Neural progenitor cell (in vitro differentiated cells): ENCODE results near the gene UNC13D. TPM values are rescaled to one million over a fixed set of nuclear protein-coding genes. Genes with fewer than 3 reads are reported as not detected.
A peak's percentile ranks its signal among the peaks of the same experiment; 100 is the strongest.

Experiments
- DNase-seq: peaks from one replicate; pipeline ENCODE4 v3.0.0-alpha.2; 2016; ENCODE audit warnings: low spot score
- H2AFZ ChIP-seq: fragments of 200-600 bp; sonication (generic); replicated peaks from 2 replicates; pipeline ENCODE4 v1.6.1; 2016; ENCODE audit warnings: antibody characterized with exemption
- H3F3A ChIP-seq: fragments of 200-600 bp; sonication (generic); 2 replicates; pipeline ENCODE4 v1.6.1; 2016; ENCODE audit warnings: antibody characterized with exemption, low read depth
- H3K27ac ChIP-seq: fragments of 200-600 bp; sonication (generic); 2 replicates; pipeline ENCODE4 v1.5.1; 2016; ENCODE audit warnings: mild to moderate bottlenecking
- H3K27me3 ChIP-seq: fragments of 200-600 bp; sonication (generic); 2 replicates; pipeline ENCODE4 v1.6.1; 2016; ENCODE audit warnings: mild to moderate bottlenecking, moderate library complexity
- H3K36me3 ChIP-seq: fragments of 200-600 bp; sonication (generic); 2 replicates; pipeline ENCODE4 v1.5.1; 2016
- H3K4me1 ChIP-seq: fragments of 200-600 bp; sonication (generic); 2 replicates; pipeline ENCODE4 v1.6.1; 2016; ENCODE audit warnings: mixed run types
- H3K4me2 ChIP-seq: fragments of 200-600 bp; sonication (generic); 2 replicates; pipeline ENCODE4 v1.6.1; 2016
- H3K4me3 ChIP-seq: fragments of 200-600 bp; sonication (generic); 2 replicates; pipeline ENCODE4 v1.5.1; 2016
- H3K79me2 ChIP-seq: fragments of 200-600 bp; sonication (generic); 2 replicates; pipeline ENCODE4 v1.6.1; 2016; ENCODE audit warnings: low read depth
- H3K9ac ChIP-seq: fragments of 200-600 bp; sonication (generic); 2 replicates; pipeline ENCODE4 v1.6.1; 2016
- H3K9me3 ChIP-seq: fragments of 200-600 bp; sonication (generic); 2 replicates; pipeline ENCODE4 v1.5.1; 2016; ENCODE audit warnings: low read depth
- H4K20me1 ChIP-seq: fragments of 200-600 bp; sonication (generic); 2 replicates; pipeline ENCODE4 v1.6.1; 2016; ENCODE audit warnings: low read depth
- H3K27ac Mint-ChIP-seq: 3 replicates; pipeline ENCODE4 v1.8.0; 2021; ENCODE audit warnings: mixed read lengths
- H3K27me3 Mint-ChIP-seq: 2 replicates; pipeline ENCODE4 v1.8.0; 2022; ENCODE audit warnings: low read depth, mild to moderate bottlenecking, inconsistent platforms, moderate library complexity, mixed read lengths; ENCODE audit not compliant: insufficient read depth
- H3K36me3 Mint-ChIP-seq: 3 replicates; pipeline ENCODE4 v1.8.0; 2021; ENCODE audit warnings: mixed read lengths
- H3K4me1 Mint-ChIP-seq: 3 replicates; pipeline ENCODE4 v1.8.0; 2021; ENCODE audit warnings: mixed read lengths
- H3K4me3 Mint-ChIP-seq: 3 replicates; pipeline ENCODE4 v1.8.0; 2021; ENCODE audit warnings: mild to moderate bottlenecking, moderate library complexity, mixed read lengths
- H3K9me3 Mint-ChIP-seq: 3 replicates; pipeline ENCODE4 v1.8.0; 2020; ENCODE audit warnings: mixed read lengths
- EZH2 ChIP-seq: fragments of 200-600 bp; sonication (generic); IDR thresholded peaks from 2 replicates; pipeline ENCODE4 v1.6.1; 2017; ENCODE audit warnings: antibody characterized with exemption, mild to moderate bottlenecking, moderate library complexity
- EZH2phosphoT487 ChIP-seq: fragments of 200-600 bp; sonication (generic); IDR thresholded peaks from 2 replicates; pipeline ENCODE4 v1.6.1; 2017; ENCODE audit warnings: antibody characterized with exemption
- total RNA-seq: library from RNA; depleted of rRNA; stranded (reverse); fragments of >200 nt; gene quantifications from 2 replicates; pipeline ENCODE4 v1.2.3, GENCODE V29; 2015; ENCODE audit warnings: low replicate concordance
- TF ChIP-seq, protein P1 (sequence below): fragments of 200-600 bp; sonication (generic); IDR thresholded peaks from 2 replicates; pipeline ENCODE4 v1.5.1; 2017; ENCODE audit warnings: antibody characterized with exemption, mild to moderate bottlenecking

The UNC13D gene
- total RNA-seq, 1 donor from 2014 or later = 0.09 TPM

DNA sequence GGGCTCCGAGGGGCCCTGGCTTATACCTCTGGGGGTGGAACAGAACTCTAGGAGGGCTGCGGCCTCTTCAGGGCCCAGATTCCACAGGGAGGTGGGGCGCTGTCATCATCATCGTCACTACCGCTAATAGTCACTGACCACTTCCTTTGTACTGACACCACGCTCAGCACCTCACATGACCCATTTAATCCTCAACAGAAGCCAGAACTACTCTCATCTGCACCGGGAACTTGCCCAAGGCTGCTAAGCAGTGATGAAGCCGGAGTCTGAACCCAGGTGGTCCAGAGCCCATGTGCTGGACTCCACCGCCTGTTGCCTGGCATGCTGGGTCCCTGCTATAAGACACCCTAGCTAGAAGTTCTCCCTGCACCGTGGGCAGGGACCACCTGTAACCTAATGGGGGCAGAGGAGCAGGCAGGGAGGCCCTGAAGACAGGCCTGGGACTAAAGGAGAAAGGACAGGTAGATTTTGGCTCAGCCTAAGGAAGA is 12.0 kb downstream of the UNC13D start:
- Histone ChIP-seq H3K36me3 (no peaks in the 10 kb centered on the region), H3K4me2 (no peak overlapping the region), H3K27me3 (no peaks in the 10 kb centered on the region), H2AFZ (no peak overlapping the region), H3K4me1 (peaks cover 23% of the 10 kb centered on the region), H3K4me3 (no peak overlapping the region), H3F3A (peaks cover 24% of the 10 kb centered on the region), H3K9me3 (no peaks in the 10 kb centered on the region), H4K20me1 (no peaks in the 10 kb centered on the region), H3K27ac (no peak overlapping the region), H3K9ac (no peak overlapping the region), H3K79me2 (no peaks in the 10 kb centered on the region)
- Mint-ChIP-seq H3K27ac (no peak overlapping the region), H3K4me3 (peak overlapping the region; percentile 37), H3K27me3 (peaks cover 8% of the 10 kb centered on the region), H3K9me3 (no peaks in the 10 kb centered on the region), H3K4me1 (peaks cover 20% of the 10 kb centered on the region), H3K36me3 (no peaks in the 10 kb centered on the region)
- TF ChIP-seq EZH2 (no peak), EZH2phosphoT487 (no peak)
- TF ChIP-seq, protein P1, sequence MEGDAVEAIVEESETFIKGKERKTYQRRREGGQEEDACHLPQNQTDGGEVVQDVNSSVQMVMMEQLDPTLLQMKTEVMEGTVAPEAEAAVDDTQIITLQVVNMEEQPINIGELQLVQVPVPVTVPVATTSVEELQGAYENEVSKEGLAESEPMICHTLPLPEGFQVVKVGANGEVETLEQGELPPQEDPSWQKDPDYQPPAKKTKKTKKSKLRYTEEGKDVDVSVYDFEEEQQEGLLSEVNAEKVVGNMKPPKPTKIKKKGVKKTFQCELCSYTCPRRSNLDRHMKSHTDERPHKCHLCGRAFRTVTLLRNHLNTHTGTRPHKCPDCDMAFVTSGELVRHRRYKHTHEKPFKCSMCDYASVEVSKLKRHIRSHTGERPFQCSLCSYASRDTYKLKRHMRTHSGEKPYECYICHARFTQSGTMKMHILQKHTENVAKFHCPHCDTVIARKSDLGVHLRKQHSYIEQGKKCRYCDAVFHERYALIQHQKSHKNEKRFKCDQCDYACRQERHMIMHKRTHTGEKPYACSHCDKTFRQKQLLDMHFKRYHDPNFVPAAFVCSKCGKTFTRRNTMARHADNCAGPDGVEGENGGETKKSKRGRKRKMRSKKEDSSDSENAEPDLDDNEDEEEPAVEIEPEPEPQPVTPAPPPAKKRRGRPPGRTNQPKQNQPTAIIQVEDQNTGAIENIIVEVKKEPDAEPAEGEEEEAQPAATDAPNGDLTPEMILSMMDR = no peak
- no peak for DNase-seq

DNA sequence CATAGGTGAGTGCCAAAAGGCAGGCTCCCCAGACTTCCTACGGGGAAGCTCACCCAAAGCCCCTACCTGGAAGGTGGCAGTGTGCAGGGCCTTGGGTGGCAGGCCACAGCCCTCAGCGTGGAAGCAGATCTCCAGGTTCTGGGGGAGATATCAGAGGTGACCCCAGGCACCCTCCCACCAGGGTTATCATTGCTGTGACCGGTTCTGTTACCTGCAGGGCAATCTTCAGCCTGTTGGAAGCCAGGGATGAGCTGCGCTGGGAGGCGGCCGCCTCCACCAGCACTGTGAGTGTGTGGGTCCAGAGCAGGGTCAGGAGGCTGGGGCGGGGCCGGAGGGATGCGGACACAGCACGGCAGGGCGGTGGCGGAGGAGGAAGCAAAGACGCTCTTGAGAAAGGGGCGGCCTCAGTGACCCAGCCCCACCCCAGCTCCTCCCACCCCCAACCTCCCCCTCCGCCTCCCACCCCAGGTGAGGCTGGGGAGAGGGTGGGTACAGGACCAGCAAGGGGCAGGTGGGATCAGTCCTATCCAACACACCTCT is 13.1 kb downstream of the UNC13D start:
- H3K27me3 ChIP-seq = no peaks in the 10 kb centered on the region
- H3K27ac ChIP-seq = no peak overlapping the region
- Mint-ChIP-seq H3K27me3 (peaks cover 8% of the 10 kb centered on the region), H3K36me3 (no peaks in the 10 kb centered on the region), H3K27ac (no peak overlapping the region), H3K4me3 (no peak overlapping the region), H3K9me3 (no peaks in the 10 kb centered on the region), H3K4me1 (peaks cover 25% of the 10 kb centered on the region)
- no peaks in the 10 kb centered on the region for H3K36me3 ChIP-seq
- no peak overlapping the region for H3K9ac ChIP-seq
- no peak overlapping the region for H3K4me2 ChIP-seq
- DNase-seq = no peak
- no peaks in the 10 kb centered on the region for H3K79me2 ChIP-seq
- H4K20me1 ChIP-seq = no peaks in the 10 kb centered on the region
- H3F3A ChIP-seq = peaks cover 27% of the 10 kb centered on the region
- H3K9me3 ChIP-seq = no peaks in the 10 kb centered on the region
- TF ChIP-seq EZH2phosphoT487 (no peak), EZH2 (no peak)
- TF ChIP-seq, protein P1 = no peak
- H2AFZ ChIP-seq = no peak overlapping the region
- H3K4me3 ChIP-seq = no peak overlapping the region
- H3K4me1 ChIP-seq = peaks cover 27% of the 10 kb centered on the region

DNA sequence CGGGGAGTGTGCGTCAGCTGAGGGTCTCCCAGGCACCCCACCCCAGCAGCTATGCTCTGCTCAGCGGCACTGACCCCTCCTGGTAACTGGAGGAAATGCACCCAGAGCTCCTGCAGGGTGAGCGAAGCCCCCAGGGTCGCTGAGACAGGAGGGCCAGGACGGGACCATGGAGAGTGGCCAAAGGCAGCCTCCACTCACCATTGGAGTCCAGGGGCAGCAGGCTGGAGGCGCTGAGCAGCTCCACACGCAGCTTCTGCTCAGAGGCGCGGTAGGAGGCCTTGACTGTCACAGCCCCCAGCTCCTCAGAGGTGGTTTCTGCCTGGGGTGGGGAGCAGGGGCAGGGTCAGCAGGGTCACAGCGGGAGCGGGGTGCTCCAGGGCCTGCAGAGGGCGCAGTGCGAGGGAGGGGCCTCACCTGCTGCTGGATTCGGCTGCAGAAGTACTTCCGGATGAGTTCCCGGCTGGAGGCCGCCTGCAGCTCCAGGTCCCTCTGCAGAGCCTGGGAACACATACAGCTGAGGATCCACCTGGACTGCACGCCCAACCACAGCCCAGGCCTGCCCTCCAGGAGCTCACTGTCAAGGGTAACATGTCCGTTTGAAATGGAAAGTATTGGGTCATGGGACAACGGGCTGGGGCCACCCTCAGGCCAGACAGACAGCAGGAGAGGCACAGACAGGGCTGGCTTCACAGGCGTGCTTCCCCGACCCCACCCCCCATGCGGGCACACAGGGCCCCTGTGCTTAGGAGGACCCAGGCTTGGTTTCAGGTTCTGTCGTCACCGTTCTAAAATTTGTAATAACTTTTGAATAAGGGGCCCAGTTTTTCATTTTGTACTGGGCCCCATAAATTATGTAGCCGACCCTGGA is 13.8 kb downstream of the UNC13D start:
- peaks cover 25% of the 10 kb centered on the region for H3K4me1 Mint-ChIP-seq
- Histone ChIP-seq H3K79me2 (no peaks in the 10 kb centered on the region), H4K20me1 (no peaks in the 10 kb centered on the region), H3F3A (peaks cover 27% of the 10 kb centered on the region), H3K36me3 (no peaks in the 10 kb centered on the region), H3K4me2 (no peak overlapping the region), H3K4me3 (no peak overlapping the region), H3K4me1 (peaks cover 27% of the 10 kb centered on the region), H3K9ac (no peak overlapping the region), H3K9me3 (no peaks in the 10 kb centered on the region), H3K27me3 (no peaks in the 10 kb centered on the region), H3K27ac (no peak overlapping the region), H2AFZ (no peak overlapping the region)
- peaks cover 1% of the 10 kb centered on the region for H3K36me3 Mint-ChIP-seq
- no peak overlapping the region for H3K4me3 Mint-ChIP-seq
- H3K27me3 Mint-ChIP-seq = peaks cover 8% of the 10 kb centered on the region
- no peak for TF ChIP-seq EZH2phosphoT487
- TF ChIP-seq, protein P1 = peak; percentile 61
- DNase-seq = peak; percentile 71
- no peaks in the 10 kb centered on the region for H3K9me3 Mint-ChIP-seq
- H3K27ac Mint-ChIP-seq = no peak overlapping the region
